ENCODE results near the gene ERP44.
A peak's percentile ranks its signal among the peaks of the same experiment; 100 is the strongest.
"Not testable (repeated sequence)": the region's sequence is repeated elsewhere in the genome, so short reads cannot be mapped to it uniquely, and the experiment has no call there.

The ERP44 gene

GRCh38 chr9:100098887-100099721 is at the start of gene ERP44, which contains the start of gene INVS:
Gene ERP44 (minus strand): TSS chr9:100099000. CDS start chr9:100098840, 160 bp downstream.
Gene INVS (plus strand): TSS chr9:100099243. CDS start chr9:100104522, 5,279 bp downstream.
- peak within 1 kb of the TSS; percentile 69 to 100 for H3K4me3 ChIP-seq (replicated peaks in 1 of 2; ENCODE audit: low read depth in 2 of 2, low read length in 2 of 2)
- no peak for TF ChIP-seq CTCF (IDR thresholded peaks at IDR 0.05; ENCODE audit: low read depth, low read length)
- peak; percentile 99 for DNase-seq (ENCODE audit: low read depth in 2 of 2)

DNA sequence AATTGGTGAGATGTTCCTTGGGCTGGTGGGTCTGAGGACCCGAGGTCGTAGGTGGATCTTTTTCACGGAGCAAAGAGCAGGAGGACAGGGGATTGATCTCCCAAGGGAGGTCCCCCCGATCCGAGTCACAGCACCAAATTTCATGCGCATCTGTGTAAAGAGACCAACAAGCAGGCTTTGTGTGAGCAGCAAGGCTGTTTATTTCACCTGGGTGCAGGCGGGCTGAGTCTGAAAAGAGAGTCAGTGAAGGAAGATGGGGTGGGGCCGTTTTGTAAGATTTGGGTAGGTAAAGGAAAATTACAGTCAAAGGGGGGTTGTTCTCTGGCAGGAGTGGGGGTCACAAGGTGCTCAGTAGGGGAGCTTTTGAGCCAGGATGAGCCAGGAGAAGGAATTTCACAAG is 47.2 kb upstream of the ERP44 start:
- not testable (repeated sequence) for H3K4me3 ChIP-seq (replicated peaks in 1 of 2; ENCODE audit: low read depth in 2 of 2, low read length in 2 of 2); DNase-seq (ENCODE audit: low read depth in 2 of 2)

DNA sequence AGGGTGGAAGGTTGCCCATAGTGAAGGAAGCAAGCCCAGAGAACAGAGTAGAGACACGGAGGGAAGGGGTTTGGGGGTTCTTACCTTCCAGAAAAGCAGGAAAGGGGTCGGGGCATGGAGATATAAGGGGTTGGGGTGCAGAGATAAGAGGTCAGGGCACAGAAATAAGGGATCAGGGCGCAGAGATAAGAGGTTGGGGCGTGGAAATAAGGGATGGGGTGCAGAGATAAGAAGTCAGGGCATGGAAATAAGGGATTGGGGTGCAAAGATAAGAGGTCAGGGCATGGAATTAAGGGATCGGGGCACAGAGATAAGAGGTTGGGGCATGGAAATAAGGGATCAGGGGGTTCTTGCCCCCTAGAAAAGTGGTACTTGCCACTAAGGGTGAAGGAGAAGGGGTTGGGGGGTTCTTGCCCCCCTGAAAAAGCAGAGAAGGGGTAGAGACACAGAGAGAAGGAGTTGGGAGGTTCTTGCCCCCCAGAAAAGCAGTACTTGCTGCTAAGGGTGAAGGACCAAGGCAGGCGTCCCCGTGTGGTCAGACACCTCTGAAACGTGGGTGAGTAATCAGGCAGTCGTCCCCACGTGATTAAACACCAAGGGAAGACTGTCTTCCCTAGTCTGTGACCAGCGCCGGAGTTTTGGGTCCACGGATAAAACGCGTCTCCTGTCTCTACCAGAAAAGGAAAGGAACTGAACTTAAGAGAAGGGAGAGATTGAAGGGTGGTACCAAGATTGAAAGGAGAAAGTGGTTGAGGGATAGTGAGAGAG is 46.6 kb upstream of the ERP44 start:
- not testable (repeated sequence) for H3K4me3 ChIP-seq (replicated peaks in 1 of 2; ENCODE audit: low read depth in 2 of 2, low read length in 2 of 2); DNase-seq (ENCODE audit: low read depth in 2 of 2)

GRCh38 chr9:100141862-100142261 is 43.1 kb upstream of the ERP44 start:
- not testable (repeated sequence) for DNase-seq (ENCODE audit: low read depth in 2 of 2); H3K4me3 ChIP-seq (replicated peaks in 1 of 2; ENCODE audit: low read depth in 2 of 2, low read length in 2 of 2)

DNA sequence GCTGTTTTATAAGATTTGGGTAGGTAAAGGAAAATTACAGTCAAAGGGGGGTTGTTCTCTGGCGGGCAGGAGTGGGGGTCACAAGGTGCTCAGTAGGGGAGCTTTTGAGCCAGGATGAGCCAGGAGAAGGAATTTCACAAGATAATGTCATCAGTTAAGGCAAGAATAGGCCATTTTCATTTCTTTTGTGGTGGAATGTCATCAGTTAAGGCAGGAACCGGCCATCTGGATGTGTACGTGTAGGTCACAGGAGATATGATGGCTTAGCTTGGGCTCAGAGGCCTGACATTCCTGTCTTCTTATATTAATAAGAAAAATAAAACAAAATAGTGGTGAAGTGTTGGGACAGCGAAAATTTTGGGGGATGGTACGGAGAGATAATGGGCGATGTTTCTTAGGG is 41.5 kb upstream of the ERP44 start:
- not testable (repeated sequence) for DNase-seq (ENCODE audit: low read depth in 2 of 2); H3K4me3 ChIP-seq (replicated peaks in 1 of 2; ENCODE audit: low read depth in 2 of 2, low read length in 2 of 2)

GRCh38 chr9:100136799-100137198 is 38.0 kb upstream of the ERP44 start:
- H3K4me3 ChIP-seq (replicated peaks in 1 of 2; ENCODE audit: low read depth in 2 of 2, low read length in 2 of 2), result not testable (repeated sequence)
- peak in 1 of 2 donors; percentile 29 for DNase-seq (ENCODE audit: low read depth in 2 of 2)

DNA sequence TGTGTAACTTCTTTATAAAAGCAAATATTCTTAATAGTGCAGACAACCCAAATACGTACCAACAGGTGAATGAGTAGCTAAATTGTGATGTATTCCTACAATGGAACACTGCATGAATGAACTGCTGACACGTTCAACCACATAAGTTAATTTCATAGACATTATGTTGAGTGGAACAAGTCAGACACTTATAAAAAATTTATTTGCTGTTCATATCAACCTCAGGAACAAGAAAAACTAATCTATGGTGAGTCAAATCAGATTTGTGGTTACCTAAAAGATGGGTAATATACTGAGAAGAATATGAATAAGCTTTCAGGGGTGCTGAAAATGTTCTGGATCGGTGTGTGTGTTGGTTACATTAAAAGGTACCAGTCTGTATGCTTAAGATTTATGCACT is 35.9 kb upstream of the ERP44 start:
- TF ChIP-seq CTCF (IDR thresholded peaks at IDR 0.05; ENCODE audit: low read depth, low read length), result no peak

GRCh38 chr9:100131875-100132430 is 33.2 kb upstream of the ERP44 start:
- no peak overlapping the region for H3K4me3 ChIP-seq (replicated peaks in 1 of 2; ENCODE audit: low read depth in 2 of 2, low read length in 2 of 2)
- no peak for DNase-seq (ENCODE audit: low read depth in 2 of 2)
- no peak for TF ChIP-seq CTCF (IDR thresholded peaks at IDR 0.05; ENCODE audit: low read depth, low read length)

More for the DNA sequence above, 35.9 kb upstream of the ERP44 start:
- no peak for DNase-seq (ENCODE audit: low read depth in 2 of 2)
- no peak overlapping the region for H3K4me3 ChIP-seq (replicated peaks in 1 of 2; ENCODE audit: low read depth in 2 of 2, low read length in 2 of 2)

DNA sequence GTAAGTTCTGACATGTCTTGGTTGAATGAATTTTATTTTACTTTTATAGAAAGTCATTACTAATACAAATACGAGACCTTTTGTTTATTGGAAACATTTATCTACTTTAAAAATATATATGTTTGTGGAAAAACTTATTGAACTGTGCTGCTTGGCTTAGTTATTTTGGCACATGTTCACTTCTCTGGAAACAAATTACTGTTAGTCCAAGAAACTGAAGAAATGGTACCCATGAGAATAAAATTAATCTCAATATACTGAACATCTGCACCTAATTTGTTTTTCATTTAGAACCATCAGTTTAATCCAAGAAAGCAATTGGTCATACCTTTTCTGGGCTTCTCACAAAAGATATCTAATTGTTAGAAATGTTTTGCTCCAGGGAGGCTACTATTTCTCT is 32.4 kb upstream of the ERP44 start:
- DNase-seq (ENCODE audit: low read depth in 2 of 2), result no peak
- no peak overlapping the region for H3K4me3 ChIP-seq (replicated peaks in 1 of 2; ENCODE audit: low read depth in 2 of 2, low read length in 2 of 2)
- no peak for TF ChIP-seq CTCF (IDR thresholded peaks at IDR 0.05; ENCODE audit: low read depth, low read length)
